ENCODE measurements around the gene TWIST2.

DNA sequence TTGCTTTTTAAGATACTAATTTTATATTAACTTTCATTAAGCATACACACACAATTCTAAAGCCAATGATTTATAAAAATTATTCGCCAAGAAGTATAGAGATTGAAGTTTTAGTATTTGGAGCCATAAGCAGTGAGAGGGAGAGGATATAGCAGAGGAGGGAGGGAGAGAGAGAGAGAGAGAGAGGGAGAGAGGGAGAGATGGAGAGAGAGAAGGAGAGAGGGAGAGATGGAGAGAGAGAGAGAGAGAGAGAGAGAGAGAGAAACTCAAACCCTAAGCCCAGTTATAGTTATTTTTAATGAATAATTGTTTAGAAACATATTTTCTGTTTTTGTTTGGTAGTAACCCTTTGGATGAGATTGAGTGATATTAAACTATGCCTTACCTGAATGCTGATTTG lies 5.3 kb downstream of the TWIST2 start:
- TF ChIP-seq POLR2A (IDR thresholded peaks at IDR 0.05; ENCODE audit: low read depth) (no peak), EP300 (IDR thresholded peaks at IDR 0.05) (no peak)
- TF ChIP-seq, protein P1, sequence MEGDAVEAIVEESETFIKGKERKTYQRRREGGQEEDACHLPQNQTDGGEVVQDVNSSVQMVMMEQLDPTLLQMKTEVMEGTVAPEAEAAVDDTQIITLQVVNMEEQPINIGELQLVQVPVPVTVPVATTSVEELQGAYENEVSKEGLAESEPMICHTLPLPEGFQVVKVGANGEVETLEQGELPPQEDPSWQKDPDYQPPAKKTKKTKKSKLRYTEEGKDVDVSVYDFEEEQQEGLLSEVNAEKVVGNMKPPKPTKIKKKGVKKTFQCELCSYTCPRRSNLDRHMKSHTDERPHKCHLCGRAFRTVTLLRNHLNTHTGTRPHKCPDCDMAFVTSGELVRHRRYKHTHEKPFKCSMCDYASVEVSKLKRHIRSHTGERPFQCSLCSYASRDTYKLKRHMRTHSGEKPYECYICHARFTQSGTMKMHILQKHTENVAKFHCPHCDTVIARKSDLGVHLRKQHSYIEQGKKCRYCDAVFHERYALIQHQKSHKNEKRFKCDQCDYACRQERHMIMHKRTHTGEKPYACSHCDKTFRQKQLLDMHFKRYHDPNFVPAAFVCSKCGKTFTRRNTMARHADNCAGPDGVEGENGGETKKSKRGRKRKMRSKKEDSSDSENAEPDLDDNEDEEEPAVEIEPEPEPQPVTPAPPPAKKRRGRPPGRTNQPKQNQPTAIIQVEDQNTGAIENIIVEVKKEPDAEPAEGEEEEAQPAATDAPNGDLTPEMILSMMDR (IDR thresholded peaks at IDR 0.05): no peak

All from esophagus muscularis mucosa (tissue), 4 donors.